ENCODE data around the gene PTPN3.

Gene PTPN3

DNA sequence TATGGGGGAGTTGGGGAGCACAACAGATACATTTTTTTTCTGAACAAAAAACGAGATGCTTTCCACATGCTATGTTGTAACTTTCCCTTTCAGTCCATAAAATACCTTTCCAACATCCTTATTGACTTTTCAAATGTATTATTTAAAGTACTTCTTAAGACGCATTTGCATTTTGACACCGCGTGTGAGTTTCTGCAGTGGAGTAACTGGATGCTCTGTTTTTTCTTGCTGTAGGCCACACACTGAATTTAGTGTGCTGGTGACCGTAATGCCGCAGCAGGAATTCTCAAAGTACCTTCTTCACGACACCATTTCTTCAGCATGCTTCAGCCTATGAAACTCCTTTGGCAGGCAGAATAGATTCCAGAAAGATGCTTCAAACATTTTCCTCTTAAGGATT is 163.0 kb downstream of the PTPN3 start:
- TF ChIP-seq, protein P1, sequence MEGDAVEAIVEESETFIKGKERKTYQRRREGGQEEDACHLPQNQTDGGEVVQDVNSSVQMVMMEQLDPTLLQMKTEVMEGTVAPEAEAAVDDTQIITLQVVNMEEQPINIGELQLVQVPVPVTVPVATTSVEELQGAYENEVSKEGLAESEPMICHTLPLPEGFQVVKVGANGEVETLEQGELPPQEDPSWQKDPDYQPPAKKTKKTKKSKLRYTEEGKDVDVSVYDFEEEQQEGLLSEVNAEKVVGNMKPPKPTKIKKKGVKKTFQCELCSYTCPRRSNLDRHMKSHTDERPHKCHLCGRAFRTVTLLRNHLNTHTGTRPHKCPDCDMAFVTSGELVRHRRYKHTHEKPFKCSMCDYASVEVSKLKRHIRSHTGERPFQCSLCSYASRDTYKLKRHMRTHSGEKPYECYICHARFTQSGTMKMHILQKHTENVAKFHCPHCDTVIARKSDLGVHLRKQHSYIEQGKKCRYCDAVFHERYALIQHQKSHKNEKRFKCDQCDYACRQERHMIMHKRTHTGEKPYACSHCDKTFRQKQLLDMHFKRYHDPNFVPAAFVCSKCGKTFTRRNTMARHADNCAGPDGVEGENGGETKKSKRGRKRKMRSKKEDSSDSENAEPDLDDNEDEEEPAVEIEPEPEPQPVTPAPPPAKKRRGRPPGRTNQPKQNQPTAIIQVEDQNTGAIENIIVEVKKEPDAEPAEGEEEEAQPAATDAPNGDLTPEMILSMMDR (conservative IDR thresholded peaks at IDR 0.05; ENCODE audit: low read length), result no peak
- no peak overlapping the region for H3K4me3 ChIP-seq (ENCODE audit: low read length)
- no peak for DNase-seq (ENCODE audit: low read depth)

DNA sequence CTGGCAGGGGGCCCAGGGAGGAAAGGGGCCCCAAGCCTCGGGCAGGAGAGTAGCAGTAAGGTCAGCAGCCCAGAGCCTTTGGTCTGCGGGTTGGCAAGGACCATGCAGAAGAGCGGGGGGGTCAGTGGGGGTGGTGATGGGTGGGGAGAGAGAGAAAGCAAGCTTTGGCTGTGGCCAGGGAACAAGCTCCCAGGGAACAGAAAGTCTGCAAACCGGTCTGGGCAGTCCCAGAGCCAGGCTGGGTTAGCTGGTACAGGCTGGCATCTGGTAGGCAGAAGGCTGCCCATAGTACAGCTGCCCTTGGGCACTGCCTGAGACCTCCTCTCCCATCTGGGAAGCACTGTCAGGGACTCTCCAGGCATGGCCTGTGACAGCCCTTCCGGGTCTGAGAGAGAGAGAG is 166.8 kb downstream of the PTPN3 start:
- peak; percentile 29 for DNase-seq (ENCODE audit: low read depth)
- TF ChIP-seq, protein P1 (conservative IDR thresholded peaks at IDR 0.05; ENCODE audit: low read length), result no peak
- no peak overlapping the region for H3K4me3 ChIP-seq (ENCODE audit: low read length)

DNA sequence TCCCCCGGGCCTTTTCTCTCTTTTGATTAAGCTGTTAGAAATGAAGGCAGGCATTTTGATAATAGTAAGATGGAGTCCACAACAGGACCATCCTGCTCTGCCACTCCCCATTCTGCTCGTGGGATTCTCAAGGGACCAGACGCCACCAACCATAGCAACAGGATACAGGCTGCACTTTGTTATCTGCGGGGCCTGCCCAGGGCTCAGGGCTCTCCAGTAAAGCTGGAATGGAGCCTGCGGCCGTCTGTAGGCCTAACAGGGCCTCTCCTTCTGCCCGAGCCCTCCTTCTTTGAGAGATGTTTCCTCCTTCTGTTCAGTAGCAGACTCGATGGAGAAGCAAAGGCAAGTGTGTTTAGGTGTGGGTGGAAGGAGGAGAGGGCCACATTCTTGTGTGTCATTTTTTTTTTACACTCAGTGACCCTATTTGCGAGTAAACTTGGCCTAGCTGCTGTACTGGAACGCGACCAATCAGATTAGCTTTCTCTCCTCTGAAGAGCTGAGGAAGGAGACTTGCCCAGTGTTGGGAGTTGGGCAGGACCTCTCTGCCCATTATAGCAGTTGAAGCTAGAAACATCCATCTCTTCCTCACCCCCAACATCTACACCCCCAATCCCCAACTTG is 168.4 kb downstream of the PTPN3 start:
- TF ChIP-seq, protein P1 (conservative IDR thresholded peaks at IDR 0.05; ENCODE audit: low read length), result no peak
- no peak for DNase-seq (ENCODE audit: low read depth)
- no peak overlapping the region for H3K4me3 ChIP-seq (ENCODE audit: low read length)

DNA sequence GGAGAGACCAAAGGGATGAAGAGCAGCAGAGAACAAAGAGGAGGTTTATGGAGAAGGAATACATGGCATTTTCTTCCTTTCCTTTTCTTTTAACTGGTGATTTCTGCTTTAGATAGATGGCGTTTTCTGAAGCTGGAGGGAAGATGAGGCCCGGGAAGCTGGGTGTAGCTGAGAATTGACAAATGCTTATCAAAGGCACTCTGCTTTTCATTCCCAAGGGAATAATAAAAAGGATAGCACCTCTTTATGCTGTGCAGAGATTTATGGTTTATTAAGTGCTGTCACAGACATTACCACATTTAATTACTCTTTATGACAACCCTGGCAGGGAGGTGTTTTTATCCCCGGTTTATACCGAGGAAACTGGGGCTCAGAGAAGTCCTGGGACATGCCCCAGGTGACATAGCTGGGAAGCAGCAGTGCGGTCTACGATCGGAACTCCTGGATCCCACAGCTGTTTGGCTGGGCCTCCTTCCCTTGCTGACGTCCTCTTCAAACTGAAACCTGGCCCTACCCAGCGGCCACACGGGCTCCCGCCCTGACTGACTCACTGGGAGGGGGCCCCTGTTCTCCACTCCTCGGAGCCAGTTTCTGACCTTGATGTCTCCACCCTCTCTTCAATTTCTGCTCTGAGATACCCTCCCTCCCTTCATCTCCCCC is 169.0 kb downstream of the PTPN3 start:
- no peak overlapping the region for H3K4me3 ChIP-seq (ENCODE audit: low read length)
- TF ChIP-seq, protein P1 (conservative IDR thresholded peaks at IDR 0.05; ENCODE audit: low read length), result no peak
- DNase-seq (ENCODE audit: low read depth), result peak; percentile 40
